HG03097 (cell line): ENCODE measurements around the gene TMEM132D.

Experiments used
- ATAC-seq: cut with Tn5 transposase; IDR thresholded peaks from one replicate; pipeline ENCODE4 v1.9.1; 2021; ENCODE audit not compliant: unreplicated experiment, low FRiP score

The TMEM132D gene

DNA sequence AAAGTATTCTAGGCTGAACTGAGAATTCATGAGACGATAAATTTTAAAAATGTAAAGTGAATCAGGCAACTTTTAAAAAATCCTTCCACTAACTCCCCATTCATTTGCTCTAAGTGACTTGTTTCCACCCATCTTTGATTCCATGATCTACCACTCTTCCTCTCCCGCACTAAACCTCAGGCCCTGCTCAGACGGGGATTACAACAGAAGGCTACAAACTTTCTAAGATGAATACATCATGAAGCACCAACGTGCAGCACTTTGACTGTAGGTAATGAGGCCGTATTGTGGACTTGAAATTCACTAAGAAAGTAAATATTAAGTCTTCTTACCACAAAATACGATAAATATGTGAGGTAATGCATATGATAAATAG is 30.0 kb downstream of the TMEM132D start:
- ATAC-seq = no peak

- no peak for ATAC-seq
These were observed 30.6 kb downstream of the TMEM132D start for GRCh38 chr12:129873111-129873832.

DNA sequence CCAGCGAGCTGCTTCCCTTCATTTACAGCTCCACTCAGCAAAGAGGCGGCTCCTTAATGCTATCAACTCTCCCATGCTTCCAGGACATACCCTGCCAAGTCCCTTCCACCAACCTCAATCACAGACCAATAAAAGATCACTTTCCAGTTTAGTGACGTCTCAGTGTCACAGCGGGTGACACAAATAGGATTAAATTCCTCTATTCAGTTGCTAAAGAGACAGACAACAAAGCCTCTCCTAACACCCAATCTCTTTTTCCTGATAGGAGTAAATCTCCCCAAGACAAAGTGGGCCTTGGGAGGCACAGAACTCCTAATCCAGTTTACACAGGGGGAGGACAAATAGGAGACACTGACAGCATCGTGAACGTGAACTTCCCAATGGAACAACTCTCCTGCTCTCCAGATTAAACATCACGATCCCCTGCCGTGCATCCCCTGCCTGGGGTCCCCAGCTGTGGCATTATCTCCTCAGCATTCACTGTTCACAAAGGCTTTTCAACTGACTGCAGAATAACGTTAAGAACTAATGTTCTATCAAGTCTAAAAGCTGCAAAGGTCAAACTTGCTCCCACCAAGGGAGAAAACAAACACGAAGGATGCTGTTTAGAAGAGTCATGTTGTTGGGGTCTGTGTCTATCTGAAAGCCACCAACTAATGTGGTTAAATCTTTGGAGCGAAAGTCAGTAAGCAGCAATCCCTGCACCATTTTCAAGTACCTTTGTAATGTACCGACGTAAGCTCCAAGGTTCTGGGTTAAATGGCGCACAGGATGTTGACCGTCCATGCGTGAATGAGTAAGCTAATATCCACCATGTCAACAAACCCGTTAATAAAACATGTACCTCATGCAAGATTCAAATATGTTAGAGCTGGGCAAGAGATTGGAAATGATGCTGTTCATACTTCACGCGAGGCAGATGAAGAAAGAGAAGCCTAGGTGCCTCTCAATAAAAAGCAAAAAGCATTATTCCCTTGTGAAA is 31.5 kb downstream of the TMEM132D start:
- ATAC-seq = no peak

DNA sequence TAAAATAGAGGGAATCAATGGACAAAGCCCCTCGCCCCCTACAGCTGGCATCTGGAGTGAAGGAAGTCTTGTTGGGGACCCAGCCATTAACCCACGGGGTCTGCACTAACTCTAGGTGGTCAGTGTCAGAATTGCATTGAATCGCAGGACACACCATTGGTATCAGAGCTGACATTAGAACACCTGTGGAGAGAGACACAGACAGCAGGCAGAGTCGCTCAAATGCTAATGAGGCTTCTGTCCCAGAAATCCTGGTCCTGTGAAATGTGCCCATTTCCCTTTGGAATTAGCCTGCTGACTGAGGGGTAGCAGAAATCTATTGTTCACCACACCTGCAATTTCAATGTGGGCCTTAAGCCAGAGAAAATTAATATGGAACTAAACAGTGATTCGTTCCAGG is 33.0 kb downstream of the TMEM132D start:
- no peak for ATAC-seq

DNA sequence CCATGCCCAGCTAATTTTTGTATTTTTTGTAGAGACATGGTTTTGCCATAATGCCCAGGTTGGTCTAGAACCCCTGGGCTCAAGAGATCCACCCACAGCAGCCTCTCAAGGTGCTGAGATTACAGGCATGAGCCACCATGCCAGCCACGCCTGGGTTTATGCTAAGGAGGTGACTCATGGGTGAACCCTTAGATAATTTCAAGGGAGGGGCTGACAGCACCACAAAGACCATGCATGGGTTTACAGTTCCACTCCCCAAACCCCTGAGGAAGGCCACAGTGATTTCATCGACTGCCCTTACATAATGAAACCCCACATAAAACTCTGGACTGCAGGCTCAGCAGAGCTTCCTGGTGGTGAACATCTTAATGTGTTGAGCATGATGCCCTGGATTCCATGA is 33.7 kb downstream of the TMEM132D start:
- no peak for ATAC-seq

DNA sequence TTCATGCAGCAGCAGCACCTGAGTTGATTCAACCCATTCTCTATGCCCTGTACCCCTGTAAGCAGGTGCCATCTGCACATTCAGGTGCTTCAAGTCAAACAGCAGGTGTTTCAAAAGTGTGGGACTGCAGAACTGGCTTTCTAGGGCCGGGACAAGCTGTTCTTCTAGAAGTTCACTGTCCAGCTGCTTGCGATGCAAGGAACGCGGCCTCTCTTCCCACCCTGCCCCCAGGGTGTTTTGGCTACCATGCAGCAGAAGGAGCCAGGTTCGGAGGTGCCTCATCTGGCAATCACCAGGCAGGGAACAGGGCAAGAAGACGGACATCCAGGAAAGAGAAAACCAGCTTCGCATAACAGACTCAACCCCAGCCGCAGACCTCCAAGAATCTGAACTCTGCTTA is 35.2 kb downstream of the TMEM132D start:
- no peak for ATAC-seq

- no peak for ATAC-seq
These were observed 39.9 kb downstream of the TMEM132D start for GRCh38 chr12:129863938-129864337.

GRCh38 chr12:129862561-129863175 is 41.2 kb downstream of the TMEM132D start:
- ATAC-seq = no peak

- no peak for ATAC-seq
These were observed 41.9 kb downstream of the TMEM132D start for GRCh38 chr12:129861951-129862350.

- ATAC-seq = no peak
These were observed 49.2 kb downstream of the TMEM132D start for GRCh38 chr12:129854591-129854990.

DNA sequence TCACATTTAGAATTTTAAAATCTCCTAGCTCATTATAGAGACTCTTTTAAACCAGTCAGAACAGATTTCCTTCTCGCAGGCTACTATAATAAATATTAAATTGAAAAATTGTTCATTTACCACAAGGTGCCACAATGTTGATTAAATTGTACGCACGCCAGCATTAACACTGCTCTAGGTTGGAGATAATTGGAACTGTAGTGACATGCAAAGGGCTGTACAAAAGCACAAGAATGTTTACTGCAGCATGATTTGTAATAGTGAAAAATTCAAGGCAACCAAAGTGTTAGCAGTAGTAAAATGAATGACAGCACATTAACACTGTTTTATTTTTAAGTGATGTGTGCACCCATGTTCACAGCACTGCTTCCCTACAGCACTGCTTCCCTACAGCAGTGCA is 52.5 kb downstream of the TMEM132D start:
- no peak for ATAC-seq

DNA sequence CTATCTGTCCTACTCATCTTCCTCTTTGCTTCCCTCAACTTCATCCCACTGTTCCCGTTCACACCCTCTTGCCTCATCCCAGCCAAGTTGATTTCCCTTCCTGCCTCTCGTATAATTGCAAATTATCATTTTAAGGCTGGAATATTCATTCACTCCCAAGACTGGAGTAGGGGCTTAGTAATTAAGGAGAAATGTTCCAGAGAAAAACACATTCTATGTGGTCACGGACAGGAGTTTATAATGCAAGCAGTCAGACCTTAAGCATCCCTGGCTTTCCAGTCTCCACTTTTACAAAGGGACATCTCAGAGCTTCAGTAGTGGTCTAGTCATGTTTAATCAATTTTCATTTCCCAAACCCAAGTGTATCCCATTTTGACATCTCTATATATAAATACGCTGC is 54.9 kb downstream of the TMEM132D start:
- ATAC-seq = no peak

GRCh38 chr12:129847063-129847462 is 56.8 kb downstream of the TMEM132D start:
- ATAC-seq = no peak

DNA sequence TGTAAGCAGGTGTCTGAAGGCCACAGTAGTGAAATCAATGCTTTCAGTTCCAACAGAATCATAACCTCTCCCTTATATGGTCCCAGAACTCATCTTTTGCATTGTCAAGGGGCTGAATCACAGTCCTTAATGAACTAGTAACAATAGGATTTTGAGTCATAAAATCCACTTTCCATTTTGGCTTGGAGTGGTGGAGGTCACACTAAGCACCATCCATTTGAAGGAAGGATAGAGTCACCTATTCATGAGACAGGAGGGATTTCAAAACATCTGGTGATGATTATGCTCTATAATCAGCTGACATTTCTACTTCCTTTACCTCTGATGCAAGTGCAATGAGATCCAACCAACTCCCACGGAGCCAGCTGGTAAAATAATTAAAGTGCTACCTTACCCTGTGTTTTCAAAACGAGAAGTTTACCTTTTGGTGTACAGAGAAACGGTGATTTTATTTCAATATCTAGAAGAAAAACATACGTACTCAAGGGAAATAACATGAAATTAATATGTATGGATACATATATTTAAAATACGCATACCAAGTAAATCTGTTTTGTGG is 59.1 kb downstream of the TMEM132D start:
- no peak for ATAC-seq

- no peak for ATAC-seq
These were observed 62.6 kb downstream of the TMEM132D start for GRCh38 chr12:129841251-129841650.

- no peak for ATAC-seq
These were observed 63.5 kb downstream of the TMEM132D start for GRCh38 chr12:129840145-129840884.

DNA sequence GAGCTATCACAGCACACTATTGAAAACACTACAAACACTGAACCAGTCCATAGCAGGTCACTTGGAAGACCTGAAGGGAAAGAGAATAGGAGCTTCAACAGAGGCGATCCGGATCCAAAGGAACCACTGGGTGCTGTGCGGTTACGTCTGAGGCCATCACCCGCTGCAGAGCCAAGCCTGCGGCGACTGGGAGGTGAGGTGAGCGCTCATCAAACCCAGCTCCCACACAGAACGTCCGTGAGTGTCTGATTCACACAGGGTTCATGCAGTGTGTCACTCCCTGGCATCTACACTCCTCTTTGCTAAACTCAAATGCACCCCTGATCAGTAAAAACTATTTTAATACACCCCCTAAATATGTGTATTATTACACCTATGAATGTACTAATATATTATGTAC is 64.1 kb downstream of the TMEM132D start:
- no peak for ATAC-seq

DNA sequence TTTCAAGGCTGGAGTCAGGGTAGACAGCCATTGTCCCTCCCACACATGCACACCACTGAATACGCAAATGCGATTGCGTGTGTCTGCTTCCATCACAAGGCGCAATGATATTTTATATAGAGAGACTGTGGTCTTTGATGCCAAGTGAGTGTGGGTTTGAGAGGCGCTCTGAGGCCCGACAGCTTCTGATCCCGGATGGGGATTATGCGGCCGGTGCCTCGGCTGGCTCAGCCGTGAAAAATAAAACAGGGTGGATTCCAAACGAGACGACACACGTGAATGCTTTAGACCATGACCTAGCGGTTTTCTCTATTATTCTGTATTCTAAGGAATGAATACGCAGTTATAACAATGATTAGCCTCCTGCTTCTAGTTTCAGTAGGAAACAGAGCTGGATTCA is 72.5 kb downstream of the TMEM132D start:
- ATAC-seq = no peak

- no peak for ATAC-seq
These were observed 73.0 kb downstream of the TMEM132D start for GRCh38 chr12:129830796-129831195.

DNA sequence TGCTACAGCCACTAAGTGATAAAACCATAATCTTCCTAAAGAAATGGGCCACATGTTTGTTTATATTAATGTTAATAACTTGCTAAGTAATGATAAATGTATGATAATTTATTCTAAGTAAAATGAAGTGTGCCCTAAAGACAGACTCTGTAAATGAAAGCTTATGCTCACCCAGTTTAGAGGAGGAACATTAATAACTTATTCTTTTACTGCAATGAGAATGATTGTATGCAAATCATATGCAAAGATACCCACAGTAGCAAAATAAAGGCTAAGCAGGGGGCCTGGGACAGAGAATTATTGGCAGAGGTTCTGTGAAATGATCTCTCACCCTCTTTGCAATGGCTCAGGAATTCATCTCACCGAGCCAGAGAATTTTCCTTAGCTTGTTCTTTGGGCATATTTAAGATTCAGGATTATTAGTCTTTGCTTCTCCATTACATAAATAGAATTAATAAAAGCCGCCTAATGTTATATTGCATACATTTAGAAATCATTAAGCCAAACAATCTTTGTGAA is 75.9 kb downstream of the TMEM132D start:
- no peak for ATAC-seq
